ENCODE data around the gene TMEM139. TPM values are rescaled to one million over a fixed set of nuclear protein-coding genes. Genes with fewer than 3 reads are reported as not detected.

Gene TMEM139
- total and polyA plus RNA-seq, 2 experiments from 2014 or later: 15.6 to 19.8 TPM

DNA sequence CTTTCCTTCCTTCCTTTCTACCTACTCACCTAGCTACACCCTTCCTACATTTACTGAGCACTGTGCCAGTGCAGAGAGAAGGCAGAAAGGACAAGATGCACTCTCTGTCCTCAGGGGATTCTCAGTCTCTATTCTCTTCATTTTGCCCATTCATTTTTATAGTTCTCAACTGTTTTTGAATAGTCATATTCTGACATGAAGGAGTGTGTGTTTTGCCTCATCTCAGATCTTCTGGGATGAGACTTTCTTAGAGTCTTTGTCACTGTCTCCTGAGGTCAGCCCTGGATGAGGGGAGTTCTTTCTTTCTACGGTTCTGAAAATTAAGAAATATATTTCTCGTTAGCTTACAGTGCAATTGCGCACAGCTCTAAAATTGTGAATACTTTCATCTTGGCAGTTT lies 52.5 kb downstream of the TMEM139 start:
- Histone ChIP-seq H3K4me1 (ENCODE audit: insufficient read depth) (no peaks in the 10 kb centered on the region), H3K4me3 (no peak overlapping the region), H3K36me3 (replicated peaks; ENCODE audit: insufficient read depth, low read depth) (no peaks in the 10 kb centered on the region), H4K20me1 (ENCODE audit: insufficient read depth, poor library complexity, severe bottlenecking) (no peaks in the 10 kb centered on the region), H3K79me2 (no peaks in the 10 kb centered on the region), H2AFZ (no peak overlapping the region), H3K27ac (no peak overlapping the region), H3K9me3 (ENCODE audit: low read depth) (no peaks in the 10 kb centered on the region), H3K9me2 (replicated peaks; ENCODE audit: insufficient read depth) (no peaks in the 10 kb centered on the region), H3K4me2 (no peak overlapping the region), H3K27me3 (peaks cover 8% of the 10 kb centered on the region)
- no peak for TF ChIP-seq EZH2phosphoT487 (IDR thresholded peaks at IDR 0.05; ENCODE audit: low read depth, severe bottlenecking, unreplicated experiment)
- TF ChIP-seq, protein P1, sequence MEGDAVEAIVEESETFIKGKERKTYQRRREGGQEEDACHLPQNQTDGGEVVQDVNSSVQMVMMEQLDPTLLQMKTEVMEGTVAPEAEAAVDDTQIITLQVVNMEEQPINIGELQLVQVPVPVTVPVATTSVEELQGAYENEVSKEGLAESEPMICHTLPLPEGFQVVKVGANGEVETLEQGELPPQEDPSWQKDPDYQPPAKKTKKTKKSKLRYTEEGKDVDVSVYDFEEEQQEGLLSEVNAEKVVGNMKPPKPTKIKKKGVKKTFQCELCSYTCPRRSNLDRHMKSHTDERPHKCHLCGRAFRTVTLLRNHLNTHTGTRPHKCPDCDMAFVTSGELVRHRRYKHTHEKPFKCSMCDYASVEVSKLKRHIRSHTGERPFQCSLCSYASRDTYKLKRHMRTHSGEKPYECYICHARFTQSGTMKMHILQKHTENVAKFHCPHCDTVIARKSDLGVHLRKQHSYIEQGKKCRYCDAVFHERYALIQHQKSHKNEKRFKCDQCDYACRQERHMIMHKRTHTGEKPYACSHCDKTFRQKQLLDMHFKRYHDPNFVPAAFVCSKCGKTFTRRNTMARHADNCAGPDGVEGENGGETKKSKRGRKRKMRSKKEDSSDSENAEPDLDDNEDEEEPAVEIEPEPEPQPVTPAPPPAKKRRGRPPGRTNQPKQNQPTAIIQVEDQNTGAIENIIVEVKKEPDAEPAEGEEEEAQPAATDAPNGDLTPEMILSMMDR (IDR thresholded peaks at IDR 0.05; ENCODE audit: poor library complexity): no peak
- TF ChIP-seq EZH2 (IDR thresholded peaks at IDR 0.05; ENCODE audit: borderline replicate concordance): no peak
- 92% methylated on average over 3 of the region's 3 CpGs for WGBS (ENCODE audit: low lambda C conversion rate, missing lambda C conversion rate)
- no peak for DNase-seq (ENCODE audit: low spot score)

Small RNA genes within 50 kb of the gene (small RNA-seq; reads per million reads assigned to genes)
- gene RN7SL481P (not detected), gene RN7SL535P (not detected)

Other genes with a start within 250 kb of the TMEM139 start
- not detected in 2 replicates for gene OR6V1, start 232.6 kb upstream of the TMEM139 start, total RNA-seq
- gene OR6V1, start 232.6 kb upstream of the TMEM139 start, polyA plus RNA-seq: 0.34 TPM in 1 of 2 replicates, not detected in the other
- not detected in 2 replicates for gene PIP, start 152.9 kb upstream of the TMEM139 start, total RNA-seq
- gene PIP, start 152.9 kb upstream of the TMEM139 start, polyA plus RNA-seq: not detected in 2 replicates
- gene TAS2R39, start 101.5 kb upstream of the TMEM139 start, total RNA-seq: not detected in 2 replicates
- 0.56 TPM in 1 of 2 replicates, not detected in the other for gene TAS2R39, start 101.5 kb upstream of the TMEM139 start, polyA plus RNA-seq
- not detected in 2 replicates for gene TAS2R40, start 62.9 kb upstream of the TMEM139 start, total RNA-seq
- gene TAS2R40, start 62.9 kb upstream of the TMEM139 start, polyA plus RNA-seq: not detected in 2 replicates
- gene GSTK1, start 21.5 kb upstream of the TMEM139 start, total RNA-seq: 224 and 233 TPM in 2 replicates
- gene GSTK1, start 21.5 kb upstream of the TMEM139 start, polyA plus RNA-seq: 217 and 243 TPM in 2 replicates
- 11.9 and 13.6 TPM in 2 replicates for gene CASP2, start 3.4 kb downstream of the TMEM139 start, total RNA-seq
- gene CASP2, start 3.4 kb downstream of the TMEM139 start, polyA plus RNA-seq: 8.5 and 10.6 TPM in 2 replicates
- gene CLCN1, start 31.2 kb downstream of the TMEM139 start, total RNA-seq: 0.04 TPM in 1 of 2 replicates, not detected in the other
- gene CLCN1, start 31.2 kb downstream of the TMEM139 start, polyA plus RNA-seq: 0.07 TPM in 1 of 2 replicates, not detected in the other
- gene FAM131B, start 77.8 kb downstream of the TMEM139 start, total RNA-seq: 1.9 and 2.5 TPM in 2 replicates
- 0.87 and 1.6 TPM in 2 replicates for gene FAM131B, start 77.8 kb downstream of the TMEM139 start, polyA plus RNA-seq
- gene ZYX, start 96.4 kb downstream of the TMEM139 start, total RNA-seq: 25.0 and 31.8 TPM in 2 replicates
- gene ZYX, start 96.4 kb downstream of the TMEM139 start, polyA plus RNA-seq: 187 and 202 TPM in 2 replicates
- gene EPHA1, start 123.9 kb downstream of the TMEM139 start, total RNA-seq: 34.2 and 39.4 TPM in 2 replicates
- gene EPHA1, start 123.9 kb downstream of the TMEM139 start, polyA plus RNA-seq: 36.7 and 42.9 TPM in 2 replicates
- gene TAS2R60, start 158.5 kb downstream of the TMEM139 start, total RNA-seq: not detected in 2 replicates
- not detected in 2 replicates for gene TAS2R60, start 158.5 kb downstream of the TMEM139 start, polyA plus RNA-seq
- gene TAS2R41, start 192.9 kb downstream of the TMEM139 start, total RNA-seq: not detected in 2 replicates
- gene TAS2R41, start 192.9 kb downstream of the TMEM139 start, polyA plus RNA-seq: not detected in 2 replicates